Omental fat pad (tissue), 4 donors: ENCODE results near the gene PPP2R3C. TPM values are rescaled to one million over a fixed set of nuclear protein-coding genes. Genes with fewer than 3 reads are reported as not detected.

Source experiments
- ATAC-seq: fragments of 150-250 bp; one replicate; pipeline ENCODE4 v1.9.1; 2016; ENCODE audit warnings: mild to moderate bottlenecking, moderate library complexity; ENCODE audit not compliant: low FRiP score
- DNase-seq: peaks from one replicate; pipeline ENCODE4 v3.0.0-alpha.2; 2019; ENCODE audit warnings: low spot score
- total RNA-seq, 4 donors: library from RNA; depleted of rRNA; stranded (reverse); fragments of >200 nt; gene quantifications; one replicate each; pipeline ENCODE4 v1.1.0, GENCODE V29; 2016
- TF ChIP-seq, protein P1 (sequence below), 3 donors: fragments of 450-650 bp; IDR thresholded peaks; one replicate each; pipeline ENCODE4 v1.5.1; 2016 to 2017; ENCODE audit warnings: antibody characterized with exemption in 3 of 3, mild to moderate bottlenecking in 3 of 3, moderate library complexity in 2 of 3

The PPP2R3C gene
- total RNA-seq, 4 donors from 2014 or later = 18.1 to 47.6 (median 25.7) TPM

GRCh38 chr14:35133542-35134328 is 11.9 kb upstream of the PPP2R3C start:
- TF ChIP-seq, protein P1, sequence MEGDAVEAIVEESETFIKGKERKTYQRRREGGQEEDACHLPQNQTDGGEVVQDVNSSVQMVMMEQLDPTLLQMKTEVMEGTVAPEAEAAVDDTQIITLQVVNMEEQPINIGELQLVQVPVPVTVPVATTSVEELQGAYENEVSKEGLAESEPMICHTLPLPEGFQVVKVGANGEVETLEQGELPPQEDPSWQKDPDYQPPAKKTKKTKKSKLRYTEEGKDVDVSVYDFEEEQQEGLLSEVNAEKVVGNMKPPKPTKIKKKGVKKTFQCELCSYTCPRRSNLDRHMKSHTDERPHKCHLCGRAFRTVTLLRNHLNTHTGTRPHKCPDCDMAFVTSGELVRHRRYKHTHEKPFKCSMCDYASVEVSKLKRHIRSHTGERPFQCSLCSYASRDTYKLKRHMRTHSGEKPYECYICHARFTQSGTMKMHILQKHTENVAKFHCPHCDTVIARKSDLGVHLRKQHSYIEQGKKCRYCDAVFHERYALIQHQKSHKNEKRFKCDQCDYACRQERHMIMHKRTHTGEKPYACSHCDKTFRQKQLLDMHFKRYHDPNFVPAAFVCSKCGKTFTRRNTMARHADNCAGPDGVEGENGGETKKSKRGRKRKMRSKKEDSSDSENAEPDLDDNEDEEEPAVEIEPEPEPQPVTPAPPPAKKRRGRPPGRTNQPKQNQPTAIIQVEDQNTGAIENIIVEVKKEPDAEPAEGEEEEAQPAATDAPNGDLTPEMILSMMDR (IDR thresholded peaks at IDR 0.05) = no peak
- DNase-seq = no peak
- no peak for ATAC-seq

GRCh38 chr14:35124127-35124526 is 2.3 kb upstream of the PPP2R3C start:
- no peak for DNase-seq
- no peak for ATAC-seq
- TF ChIP-seq, protein P1 (IDR thresholded peaks at IDR 0.05) = no peak

GRCh38 chr14:35123388-35123703 is 1.6 kb upstream of the PPP2R3C start:
- DNase-seq (no peak), ATAC-seq (no peak)

GRCh38 chr14:35122696-35123387 is 1.1 kb upstream of the PPP2R3C start:
- TF ChIP-seq, protein P1 (IDR thresholded peaks at IDR 0.05) = no peak
- DNase-seq (no peak), ATAC-seq (peak; percentile 20)

More at GRCh38 chr14:35123388-35123703, 1.6 kb upstream of the PPP2R3C start:
- TF ChIP-seq, protein P1 (IDR thresholded peaks at IDR 0.05) = no peak

- no peak for DNase-seq
- no peak for ATAC-seq
- TF ChIP-seq, protein P1 (IDR thresholded peaks at IDR 0.05) = no peak
These were observed 534 bp downstream of the PPP2R3C start for GRCh38 chr14:35121026-35121886.

DNA sequence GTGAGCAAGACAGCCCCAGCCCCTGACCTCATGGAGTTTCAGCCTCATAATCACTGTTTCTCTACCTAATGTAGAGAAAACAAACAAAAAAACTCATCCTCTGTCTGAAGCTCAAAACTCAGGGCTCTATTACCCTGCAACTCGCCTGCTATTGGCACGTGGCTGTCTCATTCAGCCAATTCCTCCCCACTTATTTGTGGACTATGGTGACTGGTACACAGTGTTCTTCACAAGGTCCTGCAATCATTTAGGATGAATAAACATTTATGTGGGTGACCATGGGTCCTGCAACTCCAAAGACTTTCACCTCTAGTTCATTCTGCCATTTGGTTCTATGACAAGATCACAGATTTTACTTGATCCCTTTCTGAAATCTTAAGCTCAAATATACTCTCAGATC is 4.7 kb downstream of the PPP2R3C start:
- TF ChIP-seq, protein P1 (IDR thresholded peaks at IDR 0.05) = no peak
- ATAC-seq (no peak), DNase-seq (no peak)
